Lower lobe of right lung (tissue), 2 donors: ENCODE results near the gene BMI1. TPM values are rescaled to one million over a fixed set of nuclear protein-coding genes. Genes with fewer than 3 reads are reported as not detected.

Experiments used
- ATAC-seq, 2 donors: fragments of 200-7000 bp; cut with Tn5 transposase; one replicate each; pipeline ENCODE4 v1.9.1; 2020 to 2022; ENCODE audit warnings: mild to moderate bottlenecking in 2 of 2, moderate library complexity in 2 of 2
- DNase-seq: peaks from one replicate; pipeline ENCODE4 v3.0.0-alpha.2; 2020
- H3K27ac ChIP-seq: fragments of 200-600 bp; one replicate; pipeline ENCODE4 v1.8.0; 2022
- H3K27me3 ChIP-seq: fragments of 200-600 bp; one replicate; pipeline ENCODE4 v1.8.0; 2022; ENCODE audit warnings: low read depth
- H3K36me3 ChIP-seq: fragments of 200-600 bp; one replicate; pipeline ENCODE4 v1.8.0; 2022; ENCODE audit warnings: mild to moderate bottlenecking
- H3K4me1 ChIP-seq: fragments of 200-600 bp; one replicate; pipeline ENCODE4 v1.8.0; 2022
- H3K4me3 ChIP-seq: fragments of 200-600 bp; one replicate; pipeline ENCODE4 v1.8.0; 2022; ENCODE audit warnings: mild to moderate bottlenecking
- H3K9me3 ChIP-seq: fragments of 200-600 bp; one replicate; pipeline ENCODE4 v1.8.0; 2022
- intact Hi-C: fragments of 100-400 bp; cut with DNase I; formaldehyde crosslinking; loops from one replicate; pipeline ENCODE4 v1.11.0; 2022
- total RNA-seq: library from RNA; stranded (reverse); fragmentation: NEBNext Ultra II Directional; extraction: Animal tissue kit (Norgen Biotek cat#: 25700); gene quantifications from one replicate; pipeline ENCODE4 v1.2.1, GENCODE V29; 2021
- TF ChIP-seq, protein P1 (sequence below): fragments of 200-600 bp; IDR thresholded peaks from one replicate; pipeline ENCODE4 v1.8.0; 2022; ENCODE audit warnings: antibody characterized with exemption, mild to moderate bottlenecking
- donor health status: DM: no; HTN: yes; CAD: no; lungs with severe emphysema.

The BMI1 gene
- total RNA-seq, 1 donor from 2014 or later = 48.4 TPM

DNA sequence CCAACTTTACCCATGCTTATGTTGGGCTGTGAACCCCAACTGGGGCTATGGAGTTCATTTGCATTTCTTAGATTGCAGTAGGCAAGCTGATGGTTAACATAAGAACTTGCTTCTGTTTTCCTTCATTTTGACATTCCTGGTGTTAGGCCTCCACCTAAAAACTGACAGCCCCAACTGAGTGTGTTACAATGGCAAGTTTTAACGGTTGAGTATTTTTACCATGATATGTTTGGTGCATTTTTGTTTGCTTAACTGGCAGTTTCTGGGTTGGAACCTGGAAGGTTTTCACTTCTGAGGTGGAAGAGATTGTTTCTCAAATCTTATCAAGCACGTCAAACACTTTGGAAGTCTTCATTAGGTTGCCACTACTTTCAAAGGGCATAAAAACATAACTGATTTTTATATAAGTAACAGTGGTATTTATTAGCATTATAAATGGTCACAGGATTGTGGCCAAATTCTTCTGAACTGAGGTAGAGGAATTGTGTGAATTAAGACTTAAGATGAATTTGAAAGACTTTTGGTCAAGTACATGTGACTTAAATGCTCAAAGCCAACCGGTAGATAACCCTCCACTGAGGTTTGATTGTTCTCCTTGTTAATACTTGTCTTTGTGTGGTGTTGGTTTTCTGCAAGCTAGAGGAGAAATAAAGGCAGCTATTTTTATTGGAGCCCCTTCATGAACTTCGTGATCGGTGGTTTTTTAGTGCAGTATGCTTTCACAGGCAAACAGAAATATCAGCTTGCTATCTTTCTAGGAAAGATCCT lies 2.8 kb downstream of the BMI1 start:
- intact Hi-C loops = no loop called here
- no peak for ATAC-seq

DNA sequence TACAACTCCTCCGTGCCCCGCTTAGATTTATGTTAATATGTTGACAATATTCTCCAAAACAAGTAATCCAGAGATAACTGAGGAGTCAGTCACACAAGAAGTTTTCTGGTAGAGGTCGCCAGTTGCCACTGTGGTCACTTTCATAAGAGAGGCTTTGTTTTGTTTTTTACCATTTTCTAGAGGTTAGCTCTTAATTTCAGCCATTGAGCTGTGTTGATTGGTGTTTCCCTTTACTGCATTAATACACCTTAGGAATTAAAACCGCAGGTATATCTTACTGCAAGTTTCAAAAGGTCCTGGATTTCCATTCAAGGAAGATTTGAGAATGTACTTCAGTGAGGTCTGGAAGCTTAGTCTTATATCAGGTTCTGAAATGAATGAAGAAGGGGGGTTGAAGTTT lies 3.5 kb downstream of the BMI1 start:
- ATAC-seq (no peak), DNase-seq (no peak)
- TF ChIP-seq, protein P1, sequence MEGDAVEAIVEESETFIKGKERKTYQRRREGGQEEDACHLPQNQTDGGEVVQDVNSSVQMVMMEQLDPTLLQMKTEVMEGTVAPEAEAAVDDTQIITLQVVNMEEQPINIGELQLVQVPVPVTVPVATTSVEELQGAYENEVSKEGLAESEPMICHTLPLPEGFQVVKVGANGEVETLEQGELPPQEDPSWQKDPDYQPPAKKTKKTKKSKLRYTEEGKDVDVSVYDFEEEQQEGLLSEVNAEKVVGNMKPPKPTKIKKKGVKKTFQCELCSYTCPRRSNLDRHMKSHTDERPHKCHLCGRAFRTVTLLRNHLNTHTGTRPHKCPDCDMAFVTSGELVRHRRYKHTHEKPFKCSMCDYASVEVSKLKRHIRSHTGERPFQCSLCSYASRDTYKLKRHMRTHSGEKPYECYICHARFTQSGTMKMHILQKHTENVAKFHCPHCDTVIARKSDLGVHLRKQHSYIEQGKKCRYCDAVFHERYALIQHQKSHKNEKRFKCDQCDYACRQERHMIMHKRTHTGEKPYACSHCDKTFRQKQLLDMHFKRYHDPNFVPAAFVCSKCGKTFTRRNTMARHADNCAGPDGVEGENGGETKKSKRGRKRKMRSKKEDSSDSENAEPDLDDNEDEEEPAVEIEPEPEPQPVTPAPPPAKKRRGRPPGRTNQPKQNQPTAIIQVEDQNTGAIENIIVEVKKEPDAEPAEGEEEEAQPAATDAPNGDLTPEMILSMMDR = no peak
- H3K4me3 ChIP-seq = no peak overlapping the region
- H3K27ac ChIP-seq = no peak overlapping the region
- H3K36me3 ChIP-seq = peaks cover 28% of the 10 kb centered on the region
- intact Hi-C loops = no loop called here
- peaks cover 47% of the 10 kb centered on the region for H3K4me1 ChIP-seq
- H3K27me3 ChIP-seq = peaks cover 9% of the 10 kb centered on the region
- H3K9me3 ChIP-seq = no peaks in the 10 kb centered on the region

More for the DNA sequence above, 2.8 kb downstream of the BMI1 start:
- H3K36me3 ChIP-seq = peaks cover 21% of the 10 kb centered on the region
- H3K4me1 ChIP-seq = peaks cover 47% of the 10 kb centered on the region
- no peaks in the 10 kb centered on the region for H3K9me3 ChIP-seq
- H3K4me3 ChIP-seq = no peak overlapping the region
- TF ChIP-seq, protein P1 = no peak
- DNase-seq = no peak
- H3K27me3 ChIP-seq = peaks cover 9% of the 10 kb centered on the region
- H3K27ac ChIP-seq = no peak overlapping the region

DNA sequence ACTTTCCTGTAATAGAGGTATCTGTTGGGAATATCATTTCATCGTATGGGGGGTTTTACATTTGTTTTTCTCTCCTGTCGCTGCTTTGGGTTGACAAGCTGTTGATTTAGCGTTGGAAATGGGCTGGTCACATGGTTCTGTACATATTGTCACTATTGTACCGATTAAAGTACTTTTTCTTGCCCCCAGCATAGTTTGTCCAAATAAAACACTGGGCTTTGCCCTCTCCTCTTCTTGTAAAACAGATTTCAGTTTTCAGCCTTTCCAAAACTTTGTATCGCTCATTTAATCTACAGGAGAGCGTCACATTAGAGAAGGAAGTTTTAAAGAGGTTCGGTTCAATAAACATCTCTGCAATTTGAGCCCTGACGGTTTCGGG lies 4.0 kb downstream of the BMI1 start:
- no peak for DNase-seq
- TF ChIP-seq, protein P1 = no peak
- no peak for ATAC-seq
- intact Hi-C loops = no loop called here
- Histone ChIP-seq H3K27me3 (peaks cover 9% of the 10 kb centered on the region), H3K9me3 (no peaks in the 10 kb centered on the region), H3K27ac (no peak overlapping the region), H3K4me3 (peak overlapping the region; percentile 64), H3K4me1 (peaks cover 43% of the 10 kb centered on the region), H3K36me3 (peaks cover 33% of the 10 kb centered on the region)

DNA sequence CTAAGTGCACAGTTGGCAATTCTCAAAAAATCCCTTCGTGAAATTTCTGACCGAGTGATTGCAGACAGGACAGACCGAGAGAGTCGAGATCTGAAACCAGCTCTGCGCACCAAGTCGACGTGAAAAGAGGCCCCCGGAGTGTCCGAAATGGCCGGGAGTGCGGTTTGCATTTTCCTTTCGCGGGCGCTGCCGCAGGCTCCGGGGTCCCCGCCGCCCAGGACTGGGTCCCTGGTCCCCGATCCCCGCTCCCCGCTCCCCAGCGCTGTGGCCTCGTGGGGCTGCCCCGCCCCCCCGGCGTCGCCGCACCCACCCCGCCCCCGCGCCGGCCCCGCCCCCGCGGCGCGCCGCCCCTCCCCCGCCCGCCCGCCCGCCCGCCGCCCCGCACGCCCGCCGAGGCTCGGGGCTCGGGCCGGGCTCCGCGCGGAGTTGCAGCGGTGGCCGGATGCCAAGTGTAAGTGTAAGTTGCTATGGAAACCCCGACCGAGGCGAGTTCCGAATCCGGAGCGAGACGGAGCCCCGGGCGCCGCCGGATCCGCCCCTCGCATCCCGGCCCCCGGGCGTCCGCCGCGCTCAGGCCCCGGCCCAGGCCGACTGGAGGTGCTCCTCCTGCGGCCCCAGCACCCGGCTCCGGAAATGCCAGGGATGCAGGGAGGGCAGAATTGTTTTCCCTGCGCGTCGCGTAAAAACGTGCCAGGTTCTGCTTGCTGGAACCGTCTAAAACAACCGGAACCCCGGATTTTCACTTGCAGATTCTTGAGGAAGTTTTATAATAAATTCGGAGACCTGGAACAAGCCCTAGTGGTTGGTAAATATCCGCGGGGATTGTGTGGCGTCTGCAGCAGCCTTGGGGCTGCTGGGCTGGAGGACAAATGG lies 4.6 kb downstream of the BMI1 start:
- Histone ChIP-seq H3K27ac (peak overlapping the region; percentile 44), H3K36me3 (peaks cover 39% of the 10 kb centered on the region), H3K4me1 (peaks cover 40% of the 10 kb centered on the region), H3K27me3 (peaks cover 9% of the 10 kb centered on the region), H3K9me3 (no peaks in the 10 kb centered on the region), H3K4me3 (peak overlapping the region; percentile 64)
- DNase-seq = peak; percentile 77
- peak; percentile 56 to 64 for ATAC-seq
- TF ChIP-seq, protein P1 = no peak
- intact Hi-C loops = no loop called here

DNA sequence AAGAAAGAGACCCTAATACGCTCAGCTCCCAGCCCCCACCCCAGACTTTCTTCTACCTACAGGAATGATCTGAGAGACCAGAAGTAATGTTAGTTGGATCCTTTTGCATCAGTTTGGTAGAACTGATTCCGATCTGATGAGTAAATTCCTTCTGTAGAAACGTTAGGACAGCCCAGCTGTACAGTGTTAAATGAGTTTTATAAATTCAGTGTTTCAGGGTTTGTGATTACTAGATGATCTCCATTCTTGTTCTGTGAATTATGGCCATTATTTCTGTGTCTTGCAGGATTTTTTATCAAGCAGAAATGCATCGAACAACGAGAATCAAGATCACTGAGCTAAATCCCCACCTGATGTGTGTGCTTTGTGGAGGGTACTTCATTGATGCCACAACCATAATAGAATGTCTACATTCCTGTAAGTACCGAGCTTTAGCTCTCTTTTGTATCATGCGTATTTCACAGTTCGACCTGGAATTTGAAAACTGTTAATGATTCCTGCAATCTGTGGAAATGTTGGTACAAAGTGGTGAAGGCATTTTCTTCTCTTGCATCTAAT lies 5.3 kb downstream of the BMI1 start:
- TF ChIP-seq, protein P1 = no peak
- H3K27me3 ChIP-seq = peaks cover 9% of the 10 kb centered on the region
- intact Hi-C loops = no loop called here

More for the DNA sequence above, 5.3 kb downstream of the BMI1 start:
- H3K4me3 ChIP-seq = peak overlapping the region; percentile 64
- H3K9me3 ChIP-seq = no peaks in the 10 kb centered on the region
- ATAC-seq (no peak), DNase-seq (no peak)
- H3K36me3 ChIP-seq = peaks cover 41% of the 10 kb centered on the region
- H3K27ac ChIP-seq = peak overlapping the region; percentile 44
- H3K4me1 ChIP-seq = peaks cover 40% of the 10 kb centered on the region
